DND-41 (cell line): ENCODE data around the gene PARP4.

Source experiments
- ATAC-seq: fragments of 200-7000 bp; cut with Tn5 transposase; 3 replicates; pipeline ENCODE4 v1.9.1; 2021; ENCODE audit warnings: low read depth; ENCODE audit not compliant: insufficient read depth
- DNase-seq: peaks from one replicate; pipeline ENCODE4 v3.0.0-alpha.2; 2020
- H2AFZ ChIP-seq: 2 replicates; pipeline ENCODE4 v1.6.0; 2012; ENCODE audit warnings: low read depth, low read length
- H3K27ac ChIP-seq: 2 replicates; pipeline ENCODE4 v1.5.1; 2012; ENCODE audit warnings: low read length, inconsistent platforms
- H3K27me3 ChIP-seq: fragments of 200-600 bp; sonication (generic); 2 replicates; pipeline ENCODE4 v1.6.0; 2012; ENCODE audit warnings: low read length, mild to moderate bottlenecking, inconsistent platforms; ENCODE audit not compliant: insufficient read depth, poor library complexity
- H3K36me3 ChIP-seq: 2 replicates; pipeline ENCODE4 v1.5.1; 2012; ENCODE audit warnings: low read length, inconsistent platforms; ENCODE audit not compliant: insufficient read depth
- H3K4me1 ChIP-seq: 2 replicates; pipeline ENCODE4 v1.5.1; 2012; ENCODE audit warnings: mild to moderate bottlenecking, low read length; ENCODE audit not compliant: insufficient read depth
- H3K4me2 ChIP-seq: 2 replicates; pipeline ENCODE4 v1.6.0; 2012; ENCODE audit warnings: mild to moderate bottlenecking, moderate library complexity, low read length, inconsistent platforms; ENCODE audit not compliant: insufficient read depth
- H3K4me3 ChIP-seq, 2 experiments: fragments of 200-600 bp in 1 of 2; shearing (Covaris generic) in 1 of 2; 2 replicates each; pipeline ENCODE4 v1.5.1; 2012 to 2016; ENCODE audit warnings: inconsistent platforms in 2 of 2, low read length in 2 of 2, mild to moderate bottlenecking in 2 of 2, low read depth in 1 of 2, moderate library complexity in 1 of 2
- H3K79me2 ChIP-seq: 2 replicates; pipeline ENCODE4 v1.6.0; 2012; ENCODE audit warnings: low read length, inconsistent platforms; ENCODE audit not compliant: insufficient read depth
- H3K9ac ChIP-seq: 2 replicates; pipeline ENCODE4 v1.6.0; 2012; ENCODE audit warnings: low read depth, mild to moderate bottlenecking, inconsistent platforms, low read length, moderate library complexity
- H3K9me3 ChIP-seq: 2 replicates; pipeline ENCODE4 v1.5.1; 2012; ENCODE audit warnings: low read length, moderate library complexity, mild to moderate bottlenecking, inconsistent platforms; ENCODE audit not compliant: insufficient read depth, severe bottlenecking
- H4K20me1 ChIP-seq: 2 replicates; pipeline ENCODE4 v1.6.0; 2012; ENCODE audit warnings: low read length; ENCODE audit not compliant: insufficient read depth
- CTCF ChIP-seq: IDR thresholded peaks from 2 replicates; pipeline ENCODE4 v1.5.1; 2012; ENCODE audit warnings: borderline replicate concordance, low read length, moderate library complexity, mild to moderate bottlenecking; ENCODE audit not compliant: poor library complexity, severe bottlenecking; ENCODE audit errors: extremely low read depth
- EZH2 ChIP-seq: IDR thresholded peaks from 3 replicates; pipeline ENCODE4 v1.6.1; 2012; ENCODE audit warnings: borderline replicate concordance, low read depth, mild to moderate bottlenecking, moderate library complexity, low read length, inconsistent platforms; ENCODE audit not compliant: severe bottlenecking

Gene PARP4

GRCh38 chr13:24516919-24517318 is 4.3 kb upstream of the PARP4 start:
- ATAC-seq (no peak), DNase-seq (no peak)
- Histone ChIP-seq H3K4me3 (no peak overlapping the region), H3K9ac (no peak overlapping the region), H3K27me3 (no peaks in the 10 kb centered on the region), H3K79me2 (peaks cover 10% of the 10 kb centered on the region), H2AFZ (no peak overlapping the region), H3K4me2 (no peak overlapping the region), H4K20me1 (no peaks in the 10 kb centered on the region), H3K9me3 (no peaks in the 10 kb centered on the region), H3K36me3 (no peaks in the 10 kb centered on the region; the same call in 1 of the 2 replicates), H3K4me1 (peaks cover 8% of the 10 kb centered on the region; the same call in 1 of the 2 replicates), H3K27ac (no peak overlapping the region)
- TF ChIP-seq EZH2 (no peak), CTCF (no peak)

- peaks cover 49% of the 10 kb centered on the region for H3K79me2 ChIP-seq
- ATAC-seq (no peak), DNase-seq (no peak)
- peak overlapping the region; percentile 94 for H3K9ac ChIP-seq
- H3K4me3 ChIP-seq, result peak overlapping the region; percentile 41 to 67
- H3K4me1 ChIP-seq, result peaks cover 24% of the 10 kb centered on the region
- no peaks in the 10 kb centered on the region for H3K9me3 ChIP-seq
- no peaks in the 10 kb centered on the region; the same call in 1 of the 2 replicates for H4K20me1 ChIP-seq
- TF ChIP-seq EZH2, result no peak
- no peak for TF ChIP-seq CTCF
- peak overlapping the region; percentile 82 for H3K4me2 ChIP-seq
- peak overlapping the region; percentile 99 for H2AFZ ChIP-seq
- H3K27me3 ChIP-seq, result no peaks in the 10 kb centered on the region
- H3K27ac ChIP-seq, result peak overlapping the region; percentile 91
- H3K36me3 ChIP-seq, result peaks cover 1% of the 10 kb centered on the region
Measured at GRCh38 chr13:24512908-24513213, 283 bp upstream of the PARP4 start.

GRCh38 chr13:24511816-24512196 is 772 bp downstream of the PARP4 start:
- ATAC-seq (peak; percentile 10), DNase-seq (no peak)
- Histone ChIP-seq H3K9ac (peak overlapping the region; percentile 94), H3K27me3 (no peaks in the 10 kb centered on the region), H3K27ac (peak overlapping the region; percentile 91), H3K9me3 (no peaks in the 10 kb centered on the region), H3K36me3 (peaks cover 9% of the 10 kb centered on the region), H4K20me1 (peaks cover 7% of the 10 kb centered on the region; the same call in 1 of the 2 replicates), H3K79me2 (peaks cover 59% of the 10 kb centered on the region), H3K4me3 (peak overlapping the region; percentile 41 to 67), H2AFZ (peak overlapping the region; percentile 99), H3K4me1 (peaks cover 24% of the 10 kb centered on the region), H3K4me2 (peak overlapping the region; percentile 82)
- no peak for TF ChIP-seq EZH2
- no peak for TF ChIP-seq CTCF
